ENCODE measurements around the gene RAI1.

DNA sequence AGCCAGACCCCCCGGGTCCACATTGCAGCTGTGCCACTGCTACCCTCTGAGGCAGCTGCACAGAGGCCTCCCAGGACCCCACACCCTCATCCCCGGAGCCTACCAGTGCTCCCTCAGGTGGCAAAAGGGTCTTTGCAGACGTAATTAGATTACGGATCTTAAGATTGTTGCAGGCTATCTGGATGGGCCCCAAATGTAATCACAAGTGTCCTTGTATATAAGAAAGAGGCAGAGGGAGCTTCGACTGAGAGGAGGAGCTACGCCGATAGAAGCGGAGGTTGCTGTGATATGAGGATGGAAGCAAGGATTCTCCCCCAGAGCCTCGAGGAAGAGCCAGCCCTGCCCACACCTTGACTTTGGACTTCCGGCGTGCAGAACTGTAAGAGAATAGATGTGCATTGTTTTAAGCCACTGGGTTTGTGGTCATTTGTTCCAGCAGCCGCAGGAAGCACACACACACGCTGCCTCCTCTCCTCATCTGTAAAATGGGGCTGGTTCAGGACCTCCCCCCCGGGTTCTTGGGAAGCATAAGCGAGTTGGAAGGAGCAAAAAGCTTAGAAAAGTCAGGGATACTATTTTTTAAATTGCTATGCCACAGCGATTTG lies 10.5 kb upstream of the RAI1 start:
- TF ChIP-seq, protein P1, sequence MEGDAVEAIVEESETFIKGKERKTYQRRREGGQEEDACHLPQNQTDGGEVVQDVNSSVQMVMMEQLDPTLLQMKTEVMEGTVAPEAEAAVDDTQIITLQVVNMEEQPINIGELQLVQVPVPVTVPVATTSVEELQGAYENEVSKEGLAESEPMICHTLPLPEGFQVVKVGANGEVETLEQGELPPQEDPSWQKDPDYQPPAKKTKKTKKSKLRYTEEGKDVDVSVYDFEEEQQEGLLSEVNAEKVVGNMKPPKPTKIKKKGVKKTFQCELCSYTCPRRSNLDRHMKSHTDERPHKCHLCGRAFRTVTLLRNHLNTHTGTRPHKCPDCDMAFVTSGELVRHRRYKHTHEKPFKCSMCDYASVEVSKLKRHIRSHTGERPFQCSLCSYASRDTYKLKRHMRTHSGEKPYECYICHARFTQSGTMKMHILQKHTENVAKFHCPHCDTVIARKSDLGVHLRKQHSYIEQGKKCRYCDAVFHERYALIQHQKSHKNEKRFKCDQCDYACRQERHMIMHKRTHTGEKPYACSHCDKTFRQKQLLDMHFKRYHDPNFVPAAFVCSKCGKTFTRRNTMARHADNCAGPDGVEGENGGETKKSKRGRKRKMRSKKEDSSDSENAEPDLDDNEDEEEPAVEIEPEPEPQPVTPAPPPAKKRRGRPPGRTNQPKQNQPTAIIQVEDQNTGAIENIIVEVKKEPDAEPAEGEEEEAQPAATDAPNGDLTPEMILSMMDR (conservative IDR thresholded peaks at IDR 0.05; ENCODE audit: low read length): no peak
- no peak for TF ChIP-seq EZH2phosphoT487 (IDR thresholded peaks at IDR 0.05; ENCODE audit: borderline replicate concordance, low read depth, low read length)

Measured in OCI-LY7 (cell line).